GM18867 (cell line): ENCODE measurements around the gene CABLES1.
A peak's percentile ranks its signal among the peaks of the same experiment; 100 is the strongest.

Experiments
- ATAC-seq: cut with Tn5 transposase; IDR thresholded peaks from one replicate; pipeline ENCODE4 v1.9.1; 2021; ENCODE audit warnings: mild to moderate bottlenecking, moderate library complexity; ENCODE audit not compliant: unreplicated experiment

Gene CABLES1

GRCh38 chr18:23165271-23166068 lies 30.2 kb downstream of the CABLES1 start:
- ATAC-seq, result no peak

GRCh38 chr18:23166891-23167541 lies 31.7 kb downstream of the CABLES1 start:
- no peak for ATAC-seq

- ATAC-seq, result no peak
Observed at GRCh38 chr18:23169673-23170044, 34.4 kb downstream of the CABLES1 start.

- no peak for ATAC-seq
Observed at GRCh38 chr18:23170137-23170536, 34.9 kb downstream of the CABLES1 start.

GRCh38 chr18:23171581-23172156 lies 36.4 kb downstream of the CABLES1 start:
- peak; percentile 52 for ATAC-seq

GRCh38 chr18:23172591-23173380 lies 37.5 kb downstream of the CABLES1 start:
- no peak for ATAC-seq

GRCh38 chr18:23173912-23174311 lies 38.6 kb downstream of the CABLES1 start:
- no peak for ATAC-seq

- ATAC-seq, result no peak
Observed at GRCh38 chr18:23176701-23177432, 41.6 kb downstream of the CABLES1 start.

GRCh38 chr18:23177433-23178072 lies 42.3 kb downstream of the CABLES1 start:
- ATAC-seq, result no peak

- no peak for ATAC-seq
Observed at GRCh38 chr18:23178201-23178600, 42.9 kb downstream of the CABLES1 start.

GRCh38 chr18:23178661-23179081 lies 43.4 kb downstream of the CABLES1 start:
- ATAC-seq, result no peak

GRCh38 chr18:23179416-23179815 lies 44.1 kb downstream of the CABLES1 start:
- no peak for ATAC-seq

- ATAC-seq, result no peak
Observed at GRCh38 chr18:23181547-23181946, 46.3 kb downstream of the CABLES1 start.

- no peak for ATAC-seq
Observed at GRCh38 chr18:23182606-23183005, 47.3 kb downstream of the CABLES1 start.

GRCh38 chr18:23183411-23184150 lies 48.3 kb downstream of the CABLES1 start:
- no peak for ATAC-seq

- ATAC-seq, result no peak
Observed at GRCh38 chr18:23186781-23187180, 51.5 kb downstream of the CABLES1 start.

GRCh38 chr18:23188068-23188760 lies 52.9 kb downstream of the CABLES1 start:
- ATAC-seq, result no peak

GRCh38 chr18:23189099-23189498 lies 53.8 kb downstream of the CABLES1 start:
- ATAC-seq, result no peak
